OCI-LY1 (cell line): ENCODE data around the gene PLPPR4.

Source experiments
- H2AFZ ChIP-seq: fragments of 200-600 bp; sonication (generic), shearing (Covaris generic); 2 replicates; pipeline ENCODE4 v1.6.0; 2014; ENCODE audit warnings: antibody characterized with exemption, mild to moderate bottlenecking, low read length
- H3F3A ChIP-seq: fragments of 200-600 bp; sonication (generic), shearing (Covaris generic); 2 replicates; pipeline ENCODE4 v1.6.0; 2014; ENCODE audit warnings: mild to moderate bottlenecking, antibody characterized with exemption, low read length, moderate library complexity; ENCODE audit not compliant: insufficient read depth
- H3K27ac ChIP-seq: fragments of 200-600 bp; sonication (generic); 2 replicates; pipeline ENCODE4 v1.5.1; 2014; ENCODE audit warnings: low read length, mixed run types, mild to moderate bottlenecking, low read depth; ENCODE audit not compliant: poor library complexity, severe bottlenecking
- H3K27me3 ChIP-seq: fragments of 200-600 bp; sonication (generic); 2 replicates; pipeline ENCODE4 v1.6.0; 2014; ENCODE audit warnings: antibody characterized with exemption, mild to moderate bottlenecking, low read length, moderate library complexity; ENCODE audit not compliant: insufficient read depth
- H3K36me3 ChIP-seq: fragments of 200-600 bp; sonication (generic); 2 replicates; pipeline ENCODE4 v1.6.1; 2014; ENCODE audit warnings: mild to moderate bottlenecking, antibody characterized with exemption, low read length, moderate library complexity, mixed read lengths; ENCODE audit not compliant: insufficient read depth
- H3K4me1 ChIP-seq: fragments of 200-600 bp; sonication (generic); 2 replicates; pipeline ENCODE4 v1.5.1; 2014; ENCODE audit warnings: mild to moderate bottlenecking, low read length, moderate library complexity; ENCODE audit not compliant: insufficient read depth, severe bottlenecking
- H3K4me2 ChIP-seq: fragments of 200-600 bp; sonication (generic), shearing (Covaris generic); 2 replicates; pipeline ENCODE4 v1.6.1; 2014; ENCODE audit warnings: low read length
- H3K4me3 ChIP-seq: fragments of 200-600 bp; sonication (generic); 2 replicates; pipeline ENCODE4 v1.5.1; 2014; ENCODE audit warnings: low read length, low read depth, mild to moderate bottlenecking, mixed read lengths; ENCODE audit not compliant: poor library complexity, severe bottlenecking
- H3K79me2 ChIP-seq: fragments of 200-600 bp; shearing (Covaris generic); 2 replicates; pipeline ENCODE4 v1.6.1; 2016; ENCODE audit warnings: mixed run types, low read length, mixed read lengths; ENCODE audit not compliant: insufficient read depth
- H3K9ac ChIP-seq: fragments of 200-600 bp; sonication (generic), shearing (Covaris generic); 2 replicates; pipeline ENCODE4 v1.6.1; 2014; ENCODE audit warnings: mild to moderate bottlenecking, low read length, mixed read lengths
- H3K9me2 ChIP-seq: fragments of 200-600 bp; sonication (generic), shearing (Covaris generic); 2 replicates; pipeline ENCODE4 v1.6.1; 2014; ENCODE audit warnings: low read depth, mild to moderate bottlenecking, low read length, mixed read lengths
- H3K9me3 ChIP-seq: fragments of 200-600 bp; shearing (Covaris generic); 2 replicates; pipeline ENCODE4 v1.6.1; 2014; ENCODE audit warnings: low read length, mixed read lengths
- H4K20me1 ChIP-seq: fragments of 200-600 bp; sonication (generic), shearing (Covaris generic); 2 replicates; pipeline ENCODE4 v1.6.0; 2016; ENCODE audit warnings: mild to moderate bottlenecking, low read length; ENCODE audit not compliant: insufficient read depth
- EZH2 ChIP-seq: fragments of 200-600 bp; sonication (generic), shearing (Covaris generic); IDR thresholded peaks from 2 replicates; pipeline ENCODE4 v1.8.0; 2017; ENCODE audit warnings: borderline replicate concordance, mixed run types, mild to moderate bottlenecking, antibody characterized with exemption, low read length, moderate library complexity, mixed read lengths
- TF ChIP-seq, protein P1 (sequence below): fragments of 200-600 bp; sonication (generic), shearing (Covaris generic); IDR thresholded peaks from 2 replicates; pipeline ENCODE4 v1.5.1; 2017; ENCODE audit warnings: mild to moderate bottlenecking, antibody characterized with exemption, low read length, moderate library complexity, mixed read lengths

Gene PLPPR4

DNA sequence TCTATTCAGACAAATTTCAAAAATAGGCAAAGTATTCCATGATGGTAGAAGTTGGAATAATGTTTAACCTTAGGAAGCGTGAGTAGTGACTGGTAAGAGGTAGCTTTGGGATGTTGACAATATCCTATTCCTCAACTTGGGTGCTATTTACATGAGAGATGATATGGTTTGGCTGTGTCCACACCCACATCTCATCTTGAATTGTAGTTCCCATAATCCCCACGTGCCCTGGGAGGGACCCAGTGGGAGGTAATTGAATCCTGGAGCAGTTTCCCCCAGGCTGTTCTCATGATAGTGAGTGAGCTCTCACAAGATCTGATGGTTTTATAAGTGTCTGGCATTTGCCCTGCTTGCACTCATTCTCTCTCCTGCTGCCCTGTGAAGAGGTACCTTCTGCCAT lies 67.3 kb downstream of the PLPPR4 start:
- H3F3A ChIP-seq: no peaks in the 10 kb centered on the region
- no peaks in the 10 kb centered on the region for H3K27me3 ChIP-seq
- H3K79me2 ChIP-seq: no peaks in the 10 kb centered on the region
- H3K27ac ChIP-seq: no peak overlapping the region
- no peaks in the 10 kb centered on the region for H3K9me2 ChIP-seq
- no peak overlapping the region for H3K9ac ChIP-seq
- H2AFZ ChIP-seq: no peak overlapping the region
- H3K4me1 ChIP-seq: no peaks in the 10 kb centered on the region
- no peaks in the 10 kb centered on the region for H3K36me3 ChIP-seq
- H3K4me2 ChIP-seq: no peak overlapping the region
- H3K4me3 ChIP-seq: no peak overlapping the region
- no peaks in the 10 kb centered on the region for H4K20me1 ChIP-seq
- H3K9me3 ChIP-seq: no peaks in the 10 kb centered on the region
- no peak for TF ChIP-seq EZH2
- TF ChIP-seq, protein P1, sequence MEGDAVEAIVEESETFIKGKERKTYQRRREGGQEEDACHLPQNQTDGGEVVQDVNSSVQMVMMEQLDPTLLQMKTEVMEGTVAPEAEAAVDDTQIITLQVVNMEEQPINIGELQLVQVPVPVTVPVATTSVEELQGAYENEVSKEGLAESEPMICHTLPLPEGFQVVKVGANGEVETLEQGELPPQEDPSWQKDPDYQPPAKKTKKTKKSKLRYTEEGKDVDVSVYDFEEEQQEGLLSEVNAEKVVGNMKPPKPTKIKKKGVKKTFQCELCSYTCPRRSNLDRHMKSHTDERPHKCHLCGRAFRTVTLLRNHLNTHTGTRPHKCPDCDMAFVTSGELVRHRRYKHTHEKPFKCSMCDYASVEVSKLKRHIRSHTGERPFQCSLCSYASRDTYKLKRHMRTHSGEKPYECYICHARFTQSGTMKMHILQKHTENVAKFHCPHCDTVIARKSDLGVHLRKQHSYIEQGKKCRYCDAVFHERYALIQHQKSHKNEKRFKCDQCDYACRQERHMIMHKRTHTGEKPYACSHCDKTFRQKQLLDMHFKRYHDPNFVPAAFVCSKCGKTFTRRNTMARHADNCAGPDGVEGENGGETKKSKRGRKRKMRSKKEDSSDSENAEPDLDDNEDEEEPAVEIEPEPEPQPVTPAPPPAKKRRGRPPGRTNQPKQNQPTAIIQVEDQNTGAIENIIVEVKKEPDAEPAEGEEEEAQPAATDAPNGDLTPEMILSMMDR: no peak

DNA sequence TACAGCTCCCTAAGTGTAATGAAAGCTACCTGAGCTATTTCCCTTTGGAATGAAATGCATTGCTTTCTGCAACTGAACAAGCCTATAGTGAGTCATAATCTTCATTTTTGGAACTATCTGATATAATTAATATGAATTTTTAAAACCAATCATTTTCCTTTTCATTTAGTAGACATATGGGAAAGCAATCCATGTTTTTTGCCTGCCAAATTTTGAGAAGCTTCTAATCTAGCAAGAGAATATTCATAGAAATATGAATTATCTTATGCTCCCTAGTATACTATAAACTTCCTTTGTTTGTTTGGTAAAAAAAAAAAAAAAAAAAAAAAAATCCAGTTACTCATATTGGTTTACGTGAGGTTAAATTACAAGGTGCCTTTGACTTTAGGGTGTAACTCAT lies 68.3 kb downstream of the PLPPR4 start:
- no peak overlapping the region for H3K4me2 ChIP-seq
- H2AFZ ChIP-seq: no peak overlapping the region
- H3K79me2 ChIP-seq: no peaks in the 10 kb centered on the region
- H3K4me3 ChIP-seq: no peak overlapping the region
- no peak overlapping the region for H3K27ac ChIP-seq
- H3K4me1 ChIP-seq: no peaks in the 10 kb centered on the region
- H3K9me3 ChIP-seq: no peaks in the 10 kb centered on the region
- no peaks in the 10 kb centered on the region for H3K27me3 ChIP-seq
- no peak overlapping the region for H3K9ac ChIP-seq
- no peak for TF ChIP-seq EZH2
- TF ChIP-seq, protein P1: no peak
- no peaks in the 10 kb centered on the region for H3K36me3 ChIP-seq
- H3K9me2 ChIP-seq: no peaks in the 10 kb centered on the region
- H3F3A ChIP-seq: no peaks in the 10 kb centered on the region
- H4K20me1 ChIP-seq: no peaks in the 10 kb centered on the region

DNA sequence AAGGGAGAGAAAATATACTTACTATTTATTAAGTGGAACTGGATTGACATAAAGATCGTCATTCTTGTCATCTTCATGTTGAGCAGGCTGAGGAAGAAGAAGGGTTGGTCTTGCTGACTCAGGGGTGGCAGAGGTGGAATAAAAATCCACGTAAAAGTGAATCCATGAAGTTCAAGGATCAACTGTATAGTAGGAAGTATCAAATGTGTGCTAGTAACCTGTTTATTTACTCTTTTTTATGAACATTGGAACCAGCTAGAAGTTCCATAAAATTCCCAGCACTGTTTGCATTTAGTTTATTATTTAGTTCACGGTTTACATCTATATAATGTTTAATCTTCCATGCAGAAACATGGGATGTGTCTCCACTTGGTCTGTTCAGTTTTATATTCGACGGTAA lies 70.7 kb downstream of the PLPPR4 start:
- Histone ChIP-seq H3K27me3 (no peaks in the 10 kb centered on the region), H3K9me3 (no peaks in the 10 kb centered on the region), H3K36me3 (no peaks in the 10 kb centered on the region), H3K4me2 (no peak overlapping the region), H2AFZ (no peak overlapping the region), H4K20me1 (no peaks in the 10 kb centered on the region), H3K4me1 (no peaks in the 10 kb centered on the region), H3F3A (no peaks in the 10 kb centered on the region), H3K9me2 (no peaks in the 10 kb centered on the region), H3K4me3 (no peak overlapping the region), H3K79me2 (no peaks in the 10 kb centered on the region), H3K27ac (no peak overlapping the region), H3K9ac (no peak overlapping the region)
- TF ChIP-seq, protein P1: no peak
